Liver (tissue), 9 donors: ENCODE data around the gene HPCAL1. TPM values are rescaled to one million over a fixed set of nuclear protein-coding genes. Genes with fewer than 3 reads are reported as not detected.

Experiments used
- DNase-seq: peaks from one replicate; pipeline ENCODE4 v3.0.0-alpha.2; 2017; ENCODE audit warnings: low spot score
- H3K27ac ChIP-seq, 2 donors: one replicate each; pipeline ENCODE4 v1.7.0; 2013; ENCODE audit warnings: inconsistent platforms in 2 of 2, low read length in 2 of 2, control low read depth in 1 of 2, low read depth in 1 of 2, mild to moderate bottlenecking in 1 of 2
- H3K27me3 ChIP-seq, 4 donors: one replicate each; pipeline versions ENCODE4 v1.6.1 to v1.7.0; 2013; ENCODE audit warnings: low read length in 3 of 4, inconsistent platforms in 1 of 4, mild to moderate bottlenecking in 1 of 4, moderate library complexity in 1 of 4; ENCODE audit not compliant: control insufficient read depth in 4 of 4, insufficient read depth in 4 of 4
- H3K36me3 ChIP-seq, 4 donors: one replicate each; pipeline versions ENCODE4 v1.6.1 to v1.7.0; 2013; ENCODE audit warnings: low read length in 3 of 4, mild to moderate bottlenecking in 3 of 4, low read depth in 1 of 4, moderate library complexity in 1 of 4; ENCODE audit not compliant: control insufficient read depth in 4 of 4, insufficient read depth in 3 of 4
- H3K4me1 ChIP-seq, 4 donors: one replicate each; pipeline versions ENCODE4 v1.6.1 to v1.7.0; 2013; ENCODE audit warnings: low read length in 3 of 4, mild to moderate bottlenecking in 3 of 4, moderate library complexity in 1 of 4; ENCODE audit not compliant: control insufficient read depth in 4 of 4, insufficient read depth in 4 of 4
- H3K4me3 ChIP-seq, 3 donors: one replicate each; pipeline versions ENCODE4 v1.6.1 to v1.7.0; 2013; ENCODE audit warnings: low read length in 3 of 3, control low read depth in 1 of 3, low read depth in 1 of 3, mild to moderate bottlenecking in 1 of 3
- H3K9ac ChIP-seq, 2 donors: one replicate each; pipeline ENCODE4 v1.7.0; 2013; ENCODE audit warnings: low read length in 2 of 2, mild to moderate bottlenecking in 2 of 2, moderate library complexity in 2 of 2, control low read depth in 1 of 2, low read depth in 1 of 2
- H3K9me3 ChIP-seq, 4 donors: one replicate each; pipeline versions ENCODE4 v1.6.1 to v1.7.0; 2013; ENCODE audit warnings: low read length in 3 of 4; ENCODE audit not compliant: control insufficient read depth in 4 of 4
- EGR1 ChIP-seq, 2 donors: IDR thresholded peaks; 2 replicates each; pipeline ENCODE4 v1.6.1; 2016 to 2018; ENCODE audit warnings: antibody characterized with exemption in 2 of 2, low read depth in 2 of 2
- FOXA1 ChIP-seq: IDR thresholded peaks from 2 replicates; pipeline ENCODE4 v1.6.1; 2016; ENCODE audit warnings: antibody characterized with exemption
- FOXA2 ChIP-seq: IDR thresholded peaks from 2 replicates; pipeline ENCODE4 v1.6.1; 2016; ENCODE audit warnings: antibody characterized with exemption
- GABPA ChIP-seq, 2 donors: IDR thresholded peaks in 1 of 2; conservative IDR thresholded peaks in 1 of 2; 2 replicates each; pipeline ENCODE4 v1.6.1; 2016; ENCODE audit warnings: antibody characterized with exemption in 2 of 2, mild to moderate bottlenecking in 1 of 2, moderate library complexity in 1 of 2
- HNF4A ChIP-seq, 2 donors: conservative IDR thresholded peaks; 2 replicates each; pipeline ENCODE4 v1.6.1; 2016; ENCODE audit warnings: antibody characterized with exemption in 2 of 2, mild to moderate bottlenecking in 2 of 2
- NR2F2 ChIP-seq: IDR thresholded peaks from 2 replicates; pipeline ENCODE4 v1.6.1; 2016; ENCODE audit warnings: antibody characterized with exemption
- RAD21 ChIP-seq, 2 donors: IDR thresholded peaks; 2 replicates each; pipeline ENCODE4 v1.6.1; 2016; ENCODE audit warnings: antibody characterized with exemption in 2 of 2, mild to moderate bottlenecking in 2 of 2
- RXRA ChIP-seq, 2 donors: IDR thresholded peaks; 2 replicates each; pipeline ENCODE4 v1.6.1; 2017 to 2018; ENCODE audit warnings: antibody characterized with exemption in 2 of 2, mild to moderate bottlenecking in 1 of 2
- SP1 ChIP-seq: IDR thresholded peaks from 2 replicates; pipeline ENCODE4 v1.6.1; 2018; ENCODE audit warnings: antibody characterized with exemption, mild to moderate bottlenecking
- TAF1 ChIP-seq: conservative IDR thresholded peaks from 2 replicates; pipeline ENCODE4 v1.6.1; 2016; ENCODE audit warnings: antibody characterized with exemption, mild to moderate bottlenecking
- WGBS: extraction: QIAGEN DNeasy Blood & Tissue Kit; methylation state at CpG from one replicate; pipeline ENCODE4 v1.1.7; 2013; 5-methylcytosine and 5-hydroxymethylcytosine counted together
- polyA plus RNA-seq, 2 donors: library from polyadenylated mRNA; stranded (reverse) in 1 of 2; unstranded in 1 of 2; fragments of 200-250 nt in 1 of 2; fragments of >200 nt in 1 of 2; fragmentation: Nextera tagmentation in 1 of 2; extraction: Ambion mirVana in 1 of 2; gene quantifications; one replicate each; pipeline versions ENCODE4 v1.2.1 to v1.2.3, GENCODE V29; 2013 to 2015
- total RNA-seq, 2 donors: library from RNA; depleted of rRNA; stranded (reverse); fragments of >200 nt; gene quantifications; one replicate each; pipeline ENCODE4 v1.2.3, GENCODE V29; 2014
- TF ChIP-seq, protein P1 (sequence below): fragments of 150-350 bp; IDR thresholded peaks from 2 replicates; pipeline ENCODE4 v1.5.1; 2017; ENCODE audit warnings: improper control_type of control experiment, low read depth, low read length; ENCODE audit not compliant: missing input control
- TF ChIP-seq, protein P2 (sequence below): IDR thresholded peaks from 2 replicates; pipeline ENCODE4 v1.6.1; 2016; ENCODE audit warnings: antibody characterized with exemption
- TF ChIP-seq, protein P3 (sequence below): IDR thresholded peaks from 2 replicates; pipeline ENCODE4 v1.6.1; 2016; ENCODE audit warnings: antibody characterized with exemption
- TF ChIP-seq, protein P4 (sequence below): IDR thresholded peaks from 2 replicates; pipeline ENCODE4 v1.6.1; 2016; ENCODE audit warnings: antibody characterized with exemption, mild to moderate bottlenecking
- donor health status: healthy.
- donor health status: healthy.
- donor health status: healthy.
- donor health status: healthy.
- donor health status: healthy.

Gene HPCAL1
- total and polyA plus RNA-seq, 4 donors = 17.3 to 27.9 (median 22.9) TPM

DNA sequence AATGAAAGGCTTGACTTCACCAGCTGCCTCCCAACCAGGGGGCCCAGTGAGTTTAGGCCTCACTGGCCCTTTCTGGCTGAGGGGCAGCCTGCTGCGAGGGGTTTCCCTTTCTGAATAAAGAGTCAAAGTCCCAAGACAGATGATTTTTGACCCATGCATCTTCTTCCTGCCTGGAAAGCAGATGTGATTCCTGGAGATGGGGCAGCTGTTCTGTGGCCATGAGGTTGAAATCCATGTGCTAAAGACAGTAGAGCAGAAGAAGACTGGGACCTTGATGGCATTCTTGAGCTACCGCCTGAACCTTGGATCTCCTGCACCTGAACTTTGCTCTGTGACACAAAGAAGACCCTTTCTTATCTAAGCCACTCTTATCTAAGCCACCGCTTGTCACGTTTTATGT is 19.8 kb downstream of the HPCAL1 start:
- no peaks in the 10 kb centered on the region for H3K9me3 ChIP-seq
- no peaks in the 10 kb centered on the region for H3K27me3 ChIP-seq
- H3K27ac ChIP-seq = no peak overlapping the region
- H3K9ac ChIP-seq = no peak overlapping the region
- DNase-seq = no peak
- H3K4me1 ChIP-seq = peaks cover 13 to 47% (median 40%) of the 10 kb centered on the region in 4 donors
- H3K36me3 ChIP-seq = peaks cover 0 to 3% (median 1%) of the 10 kb centered on the region in 4 donors
- 80% methylated on average over 4 of the region's 4 CpGs for WGBS
- H3K4me3 ChIP-seq = no peak overlapping the region
- TF ChIP-seq, protein P1, sequence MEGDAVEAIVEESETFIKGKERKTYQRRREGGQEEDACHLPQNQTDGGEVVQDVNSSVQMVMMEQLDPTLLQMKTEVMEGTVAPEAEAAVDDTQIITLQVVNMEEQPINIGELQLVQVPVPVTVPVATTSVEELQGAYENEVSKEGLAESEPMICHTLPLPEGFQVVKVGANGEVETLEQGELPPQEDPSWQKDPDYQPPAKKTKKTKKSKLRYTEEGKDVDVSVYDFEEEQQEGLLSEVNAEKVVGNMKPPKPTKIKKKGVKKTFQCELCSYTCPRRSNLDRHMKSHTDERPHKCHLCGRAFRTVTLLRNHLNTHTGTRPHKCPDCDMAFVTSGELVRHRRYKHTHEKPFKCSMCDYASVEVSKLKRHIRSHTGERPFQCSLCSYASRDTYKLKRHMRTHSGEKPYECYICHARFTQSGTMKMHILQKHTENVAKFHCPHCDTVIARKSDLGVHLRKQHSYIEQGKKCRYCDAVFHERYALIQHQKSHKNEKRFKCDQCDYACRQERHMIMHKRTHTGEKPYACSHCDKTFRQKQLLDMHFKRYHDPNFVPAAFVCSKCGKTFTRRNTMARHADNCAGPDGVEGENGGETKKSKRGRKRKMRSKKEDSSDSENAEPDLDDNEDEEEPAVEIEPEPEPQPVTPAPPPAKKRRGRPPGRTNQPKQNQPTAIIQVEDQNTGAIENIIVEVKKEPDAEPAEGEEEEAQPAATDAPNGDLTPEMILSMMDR = no peak
- no peak for TF ChIP-seq HNF4A (conservative IDR thresholded peaks at IDR 0.05)
- no peak for TF ChIP-seq GABPA (IDR thresholded peaks at IDR 0.05 in 1 of 2, conservative IDR thresholded peaks at IDR 0.05 in 1 of 2)
- no peak for TF ChIP-seq FOXA2
- no peak for TF ChIP-seq EGR1 (IDR thresholded peaks at IDR 0.05; ENCODE audit: low read depth in 2 of 2)
- TF ChIP-seq, protein P2, sequence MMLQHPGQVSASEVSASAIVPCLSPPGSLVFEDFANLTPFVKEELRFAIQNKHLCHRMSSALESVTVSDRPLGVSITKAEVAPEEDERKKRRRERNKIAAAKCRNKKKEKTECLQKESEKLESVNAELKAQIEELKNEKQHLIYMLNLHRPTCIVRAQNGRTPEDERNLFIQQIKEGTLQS = no peak
- no peak for TF ChIP-seq FOXA1
- no peak for TF ChIP-seq TAF1
- no peak for TF ChIP-seq NR2F2
- TF ChIP-seq, protein P3, sequence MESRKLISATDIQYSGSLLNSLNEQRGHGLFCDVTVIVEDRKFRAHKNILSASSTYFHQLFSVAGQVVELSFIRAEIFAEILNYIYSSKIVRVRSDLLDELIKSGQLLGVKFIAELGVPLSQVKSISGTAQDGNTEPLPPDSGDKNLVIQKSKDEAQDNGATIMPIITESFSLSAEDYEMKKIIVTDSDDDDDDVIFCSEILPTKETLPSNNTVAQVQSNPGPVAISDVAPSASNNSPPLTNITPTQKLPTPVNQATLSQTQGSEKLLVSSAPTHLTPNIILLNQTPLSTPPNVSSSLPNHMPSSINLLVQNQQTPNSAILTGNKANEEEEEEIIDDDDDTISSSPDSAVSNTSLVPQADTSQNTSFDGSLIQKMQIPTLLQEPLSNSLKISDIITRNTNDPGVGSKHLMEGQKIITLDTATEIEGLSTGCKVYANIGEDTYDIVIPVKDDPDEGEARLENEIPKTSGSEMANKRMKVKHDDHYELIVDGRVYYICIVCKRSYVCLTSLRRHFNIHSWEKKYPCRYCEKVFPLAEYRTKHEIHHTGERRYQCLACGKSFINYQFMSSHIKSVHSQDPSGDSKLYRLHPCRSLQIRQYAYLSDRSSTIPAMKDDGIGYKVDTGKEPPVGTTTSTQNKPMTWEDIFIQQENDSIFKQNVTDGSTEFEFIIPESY = no peak
- TF ChIP-seq, protein P4, sequence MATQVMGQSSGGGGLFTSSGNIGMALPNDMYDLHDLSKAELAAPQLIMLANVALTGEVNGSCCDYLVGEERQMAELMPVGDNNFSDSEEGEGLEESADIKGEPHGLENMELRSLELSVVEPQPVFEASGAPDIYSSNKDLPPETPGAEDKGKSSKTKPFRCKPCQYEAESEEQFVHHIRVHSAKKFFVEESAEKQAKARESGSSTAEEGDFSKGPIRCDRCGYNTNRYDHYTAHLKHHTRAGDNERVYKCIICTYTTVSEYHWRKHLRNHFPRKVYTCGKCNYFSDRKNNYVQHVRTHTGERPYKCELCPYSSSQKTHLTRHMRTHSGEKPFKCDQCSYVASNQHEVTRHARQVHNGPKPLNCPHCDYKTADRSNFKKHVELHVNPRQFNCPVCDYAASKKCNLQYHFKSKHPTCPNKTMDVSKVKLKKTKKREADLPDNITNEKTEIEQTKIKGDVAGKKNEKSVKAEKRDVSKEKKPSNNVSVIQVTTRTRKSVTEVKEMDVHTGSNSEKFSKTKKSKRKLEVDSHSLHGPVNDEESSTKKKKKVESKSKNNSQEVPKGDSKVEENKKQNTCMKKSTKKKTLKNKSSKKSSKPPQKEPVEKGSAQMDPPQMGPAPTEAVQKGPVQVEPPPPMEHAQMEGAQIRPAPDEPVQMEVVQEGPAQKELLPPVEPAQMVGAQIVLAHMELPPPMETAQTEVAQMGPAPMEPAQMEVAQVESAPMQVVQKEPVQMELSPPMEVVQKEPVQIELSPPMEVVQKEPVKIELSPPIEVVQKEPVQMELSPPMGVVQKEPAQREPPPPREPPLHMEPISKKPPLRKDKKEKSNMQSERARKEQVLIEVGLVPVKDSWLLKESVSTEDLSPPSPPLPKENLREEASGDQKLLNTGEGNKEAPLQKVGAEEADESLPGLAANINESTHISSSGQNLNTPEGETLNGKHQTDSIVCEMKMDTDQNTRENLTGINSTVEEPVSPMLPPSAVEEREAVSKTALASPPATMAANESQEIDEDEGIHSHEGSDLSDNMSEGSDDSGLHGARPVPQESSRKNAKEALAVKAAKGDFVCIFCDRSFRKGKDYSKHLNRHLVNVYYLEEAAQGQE = no peak
- TF ChIP-seq SP1 = no peak

DNA sequence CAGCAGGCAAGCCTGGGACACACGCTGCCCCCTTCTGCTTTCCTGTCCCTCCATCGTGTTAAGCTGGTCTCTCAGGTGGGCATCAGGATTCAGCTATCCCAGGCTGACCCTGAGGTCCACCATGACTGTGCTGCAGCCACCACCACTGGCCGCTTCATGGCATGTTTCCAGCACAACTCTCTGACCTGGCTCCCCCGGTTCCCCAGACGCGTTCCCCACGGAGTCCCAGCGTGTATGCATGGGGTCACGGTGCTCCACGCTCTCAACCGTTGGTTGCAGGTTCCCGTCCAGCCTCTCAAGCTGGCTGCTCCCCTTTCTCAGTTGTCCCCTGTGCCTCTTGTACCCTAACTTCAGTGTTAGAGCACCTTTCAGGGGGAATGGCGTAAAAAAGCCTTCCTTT is 20.3 kb downstream of the HPCAL1 start:
- TF ChIP-seq RAD21 (IDR thresholded peaks at IDR 0.05) (no peak), RXRA (IDR thresholded peaks at IDR 0.05) (no peak), GABPA (IDR thresholded peaks at IDR 0.05 in 1 of 2, conservative IDR thresholded peaks at IDR 0.05 in 1 of 2) (no peak)
- Histone ChIP-seq H3K9me3 (no peaks in the 10 kb centered on the region), H3K36me3 (peaks cover 0 to 3% (median 1%) of the 10 kb centered on the region in 4 donors), H3K27me3 (no peaks in the 10 kb centered on the region), H3K4me1 (peaks cover 15 to 52% (median 44%) of the 10 kb centered on the region in 4 donors), H3K4me3 (no peak overlapping the region), H3K9ac (no peak overlapping the region), H3K27ac (no peak overlapping the region)
- WGBS = 98% methylated on average over 13 of the region's 13 CpGs
- DNase-seq = no peak
